ENCODE data around the gene AKAP13.

The AKAP13 gene

GRCh38 chr15:85750319-85751290, 370.2 kb downstream of the AKAP13 start:
- no peak for DNase-seq

GRCh38 chr15:85751291-85752123, 371.1 kb downstream of the AKAP13 start:
- no peak for DNase-seq

GRCh38 chr15:85752124-85752475, 371.7 kb downstream of the AKAP13 start:
- no peak for DNase-seq

GRCh38 chr15:85752491-85752961, 372.1 kb downstream of the AKAP13 start:
- DNase-seq: no peak

- no peak for DNase-seq
Measured at GRCh38 chr15:85753261-85753660, 372.9 kb downstream of the AKAP13 start.

GRCh38 chr15:85753791-85754452, 373.5 kb downstream of the AKAP13 start:
- no peak for DNase-seq

- no peak for DNase-seq
Measured at GRCh38 chr15:85754989-85755388, 374.6 kb downstream of the AKAP13 start.

- DNase-seq: no peak
Measured at GRCh38 chr15:85755471-85755870, 375.1 kb downstream of the AKAP13 start.

- DNase-seq: no peak
Measured at GRCh38 chr15:85755942-85756341, 375.5 kb downstream of the AKAP13 start.

GRCh38 chr15:85756411-85757072, 376.1 kb downstream of the AKAP13 start:
- DNase-seq: no peak

- no peak for DNase-seq
Measured at GRCh38 chr15:85757073-85757938, 376.9 kb downstream of the AKAP13 start.

GRCh38 chr15:85757939-85758654, 377.7 kb downstream of the AKAP13 start:
- no peak for DNase-seq

GRCh38 chr15:85758655-85758978, 378.2 kb downstream of the AKAP13 start:
- DNase-seq: no peak

GRCh38 chr15:85759376-85759775, 379.0 kb downstream of the AKAP13 start:
- no peak for DNase-seq

GRCh38 chr15:85760049-85760448, 379.6 kb downstream of the AKAP13 start:
- DNase-seq: no peak

- no peak for DNase-seq
Measured at GRCh38 chr15:85760531-85761371, 380.3 kb downstream of the AKAP13 start.

GRCh38 chr15:85761635-85762034, 381.2 kb downstream of the AKAP13 start:
- no peak for DNase-seq

GRCh38 chr15:85762039-85762755, 381.8 kb downstream of the AKAP13 start:
- DNase-seq: no peak

GRCh38 chr15:85762756-85763127, 382.3 kb downstream of the AKAP13 start:
- DNase-seq: no peak
